Stimulated activated naive CD8-positive, alpha-beta T cell treated with anti-CD3 and anti-CD28 coated beads, Interleukin-15, Interleukin-2, amounts not matched to agents 100 ng/mL and 50 ng/mL, for 24 hours (primary cell): Measurements from ENCODE around the gene CFAP119.

ENCODE experiments used
- H3K27ac Mint-ChIP-seq: one replicate; pipeline ENCODE4 v1.8.0; 2021; ENCODE audit warnings: mild to moderate bottlenecking, mixed read lengths
- H3K27me3 Mint-ChIP-seq: one replicate; pipeline ENCODE4 v1.8.0; 2021; ENCODE audit warnings: mixed read lengths
- H3K36me3 Mint-ChIP-seq: one replicate; pipeline ENCODE4 v1.8.0; 2021; ENCODE audit warnings: low read depth, mixed read lengths
- H3K4me1 Mint-ChIP-seq: one replicate; pipeline ENCODE4 v1.8.0; 2021; ENCODE audit warnings: low read depth, mixed read lengths
- H3K4me3 Mint-ChIP-seq: one replicate; pipeline ENCODE4 v1.8.0; 2021; ENCODE audit warnings: mild to moderate bottlenecking, mixed read lengths
- H3K9me3 Mint-ChIP-seq: one replicate; pipeline ENCODE4 v1.8.0; 2021; ENCODE audit warnings: mixed read lengths

Gene CFAP119

DNA sequence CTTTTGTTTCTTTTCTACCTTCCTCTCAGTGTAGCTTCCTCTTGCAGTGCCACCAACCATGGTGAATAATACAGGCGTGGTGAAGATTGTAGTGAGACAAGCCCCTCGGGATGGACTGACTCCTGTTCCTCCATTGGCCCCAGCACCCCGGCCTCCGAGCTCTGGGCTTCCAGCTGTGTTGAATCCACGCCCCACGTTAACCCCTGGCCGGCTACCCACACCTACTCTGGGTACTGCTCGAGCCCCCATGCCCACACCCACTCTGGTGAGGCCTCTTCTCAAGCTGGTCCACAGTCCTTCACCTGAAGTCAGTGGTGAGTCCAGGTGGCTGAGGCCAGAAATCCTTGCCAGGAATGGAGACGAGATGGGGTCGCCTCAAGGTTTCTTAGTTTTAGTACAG lies 38.9 kb downstream of the CFAP119 start:
- Mint-ChIP-seq H3K4me3 (no peak overlapping the region), H3K9me3 (no peaks in the 10 kb centered on the region), H3K4me1 (peaks cover 3% of the 10 kb centered on the region), H3K27me3 (no peaks in the 10 kb centered on the region), H3K27ac (no peak overlapping the region), H3K36me3 (peaks cover 75% of the 10 kb centered on the region)

DNA sequence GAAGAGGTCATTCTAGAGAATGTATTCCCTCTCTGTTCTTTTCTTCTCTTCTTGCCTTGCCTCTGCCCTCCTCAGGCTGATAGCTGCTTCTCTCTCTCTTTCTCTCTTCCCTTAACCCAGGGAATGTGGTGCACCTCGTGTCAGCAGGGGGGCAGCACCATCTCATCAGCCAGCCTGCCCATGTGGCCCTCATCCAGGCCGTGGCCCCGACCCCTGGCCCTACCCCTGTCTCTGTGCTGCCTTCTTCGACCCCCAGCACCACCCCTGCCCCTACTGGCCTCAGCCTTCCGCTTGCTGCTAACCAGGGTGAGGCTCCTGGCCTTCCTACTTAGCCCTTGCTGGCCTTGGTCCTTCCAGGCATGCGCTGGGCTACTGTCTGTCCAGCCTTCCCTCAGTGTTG lies 39.4 kb downstream of the CFAP119 start:
- peaks cover 3% of the 10 kb centered on the region for H3K4me1 Mint-ChIP-seq
- peaks cover 74% of the 10 kb centered on the region for H3K36me3 Mint-ChIP-seq
- no peaks in the 10 kb centered on the region for H3K9me3 Mint-ChIP-seq
- H3K4me3 Mint-ChIP-seq, result no peak overlapping the region
- H3K27me3 Mint-ChIP-seq, result no peaks in the 10 kb centered on the region
- H3K27ac Mint-ChIP-seq, result no peak overlapping the region

DNA sequence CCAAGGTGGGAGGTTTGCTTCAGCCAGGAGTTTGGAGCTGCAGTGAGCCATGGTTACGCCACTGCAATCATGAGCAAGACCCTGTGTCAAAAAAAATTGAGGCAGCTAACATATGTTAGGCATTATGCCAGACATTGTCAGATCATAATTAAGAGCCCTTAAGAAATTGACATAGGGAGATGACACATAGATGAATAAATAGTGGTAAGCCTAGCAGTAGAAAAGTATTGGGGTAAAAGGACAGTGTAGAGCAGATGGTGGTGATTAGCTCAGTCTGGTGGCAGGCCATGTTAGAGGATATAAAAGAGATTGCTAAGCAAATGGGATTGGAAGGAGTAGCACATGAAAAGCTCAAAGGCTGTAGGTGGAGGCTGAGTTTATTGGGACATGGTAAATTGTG lies 40.3 kb downstream of the CFAP119 start:
- no peaks in the 10 kb centered on the region for H3K9me3 Mint-ChIP-seq
- no peak overlapping the region for H3K4me3 Mint-ChIP-seq
- peaks cover 7% of the 10 kb centered on the region for H3K4me1 Mint-ChIP-seq
- no peaks in the 10 kb centered on the region for H3K27me3 Mint-ChIP-seq
- peak overlapping the region; percentile 7 for H3K27ac Mint-ChIP-seq
- peaks cover 76% of the 10 kb centered on the region for H3K36me3 Mint-ChIP-seq

DNA sequence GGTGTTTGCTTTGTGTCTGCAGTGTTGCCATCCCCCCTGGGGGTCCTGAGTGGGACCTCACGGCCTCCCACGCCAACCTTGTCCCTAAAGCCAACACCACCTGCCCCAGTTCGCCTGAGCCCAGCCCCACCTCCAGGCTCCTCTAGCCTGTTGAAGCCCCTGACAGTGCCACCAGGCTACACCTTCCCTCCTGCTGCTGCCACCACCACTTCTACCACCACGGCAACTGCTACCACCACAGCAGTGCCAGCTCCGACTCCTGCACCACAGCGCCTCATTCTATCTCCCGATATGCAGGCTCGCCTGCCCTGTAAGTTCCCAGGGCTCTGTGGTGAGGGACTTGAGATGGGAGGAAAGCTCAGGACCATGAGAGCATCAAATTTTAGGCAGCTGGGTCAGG lies 40.7 kb downstream of the CFAP119 start:
- Mint-ChIP-seq H3K9me3 (no peaks in the 10 kb centered on the region), H3K36me3 (peaks cover 79% of the 10 kb centered on the region), H3K4me3 (no peak overlapping the region), H3K27ac (no peak overlapping the region), H3K27me3 (no peaks in the 10 kb centered on the region), H3K4me1 (peaks cover 11% of the 10 kb centered on the region)

DNA sequence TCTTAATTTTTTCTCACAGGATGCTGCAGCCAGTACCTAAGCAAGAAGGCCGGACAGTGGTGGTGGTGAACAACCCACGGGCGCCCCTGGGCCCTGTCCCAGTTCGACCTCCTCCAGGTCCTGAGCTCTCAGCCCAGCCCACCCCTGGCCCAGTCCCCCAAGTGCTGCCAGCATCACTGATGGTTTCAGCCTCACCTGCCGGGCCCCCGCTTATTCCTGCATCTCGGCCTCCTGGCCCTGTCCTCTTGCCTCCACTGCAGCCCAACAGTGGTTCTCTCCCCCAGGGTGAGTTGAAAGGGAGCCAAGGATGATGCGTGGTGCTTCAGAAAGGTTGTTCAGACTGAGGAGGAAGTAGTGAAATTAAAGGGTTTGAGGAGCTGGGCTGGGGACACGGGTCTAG lies 41.2 kb downstream of the CFAP119 start:
- Mint-ChIP-seq H3K9me3 (no peaks in the 10 kb centered on the region), H3K27me3 (no peaks in the 10 kb centered on the region), H3K4me1 (peaks cover 16% of the 10 kb centered on the region), H3K36me3 (peaks cover 79% of the 10 kb centered on the region), H3K27ac (no peak overlapping the region), H3K4me3 (no peak overlapping the region)

DNA sequence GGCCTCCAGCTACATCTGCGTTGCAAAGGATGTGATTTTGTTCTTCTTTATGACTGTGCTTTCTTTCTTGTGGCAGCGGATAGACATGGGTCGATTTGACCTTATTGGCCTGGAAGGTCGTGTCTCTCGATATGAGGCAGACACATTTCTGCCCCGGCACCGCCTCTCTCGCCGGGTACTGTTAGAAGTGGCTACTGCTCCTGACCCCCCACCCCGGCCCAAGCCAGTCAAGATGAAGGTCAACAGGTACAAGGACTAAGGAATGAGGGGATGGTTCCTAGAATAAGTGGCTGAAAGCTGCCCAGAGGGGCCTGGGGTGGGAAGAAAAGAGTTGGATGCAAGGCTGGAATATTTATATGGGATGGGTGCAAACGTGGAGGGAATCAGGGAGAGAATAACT lies 41.8 kb downstream of the CFAP119 start:
- Mint-ChIP-seq H3K9me3 (no peaks in the 10 kb centered on the region), H3K36me3 (peaks cover 79% of the 10 kb centered on the region), H3K4me3 (no peak overlapping the region), H3K4me1 (peaks cover 22% of the 10 kb centered on the region), H3K27me3 (no peaks in the 10 kb centered on the region), H3K27ac (no peak overlapping the region)

DNA sequence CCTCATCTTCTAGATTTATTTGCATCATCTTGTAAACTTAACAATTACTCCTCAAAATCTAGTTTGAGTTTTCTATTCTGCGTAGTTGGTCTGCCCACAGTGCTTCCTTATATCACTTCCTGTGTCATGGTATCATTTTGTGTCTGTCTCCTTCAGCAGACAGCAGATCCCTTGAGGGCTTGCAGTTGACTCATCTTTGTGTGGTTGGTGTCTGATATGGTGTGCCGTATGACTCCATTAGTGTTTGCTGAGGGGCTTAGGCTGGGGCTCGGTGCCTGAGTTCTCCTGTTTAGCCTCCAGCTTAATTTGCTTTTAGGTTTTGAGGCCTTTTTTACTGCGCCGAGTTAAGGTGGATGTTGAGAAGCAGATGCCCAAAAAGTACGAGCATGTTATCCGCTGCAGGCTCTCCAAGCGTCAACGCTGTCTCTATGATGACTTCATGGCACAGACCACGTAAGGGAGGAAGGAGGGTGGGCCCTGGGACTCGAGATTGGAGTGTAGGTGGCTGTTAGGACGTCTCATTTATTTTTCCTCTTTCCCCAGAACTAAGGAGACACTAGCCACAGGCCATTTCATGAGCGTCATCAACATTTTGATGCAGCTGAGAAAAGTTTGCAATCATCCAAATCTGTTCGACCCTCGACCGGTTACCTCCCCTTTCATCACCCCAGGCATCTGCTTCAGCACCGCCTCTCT lies 46.0 kb downstream of the CFAP119 start:
- no peaks in the 10 kb centered on the region for H3K27me3 Mint-ChIP-seq
- H3K9me3 Mint-ChIP-seq, result no peaks in the 10 kb centered on the region
- H3K4me1 Mint-ChIP-seq, result peaks cover 36% of the 10 kb centered on the region
- H3K4me3 Mint-ChIP-seq, result peak overlapping the region; percentile 58
- H3K27ac Mint-ChIP-seq, result peak overlapping the region; percentile 89
- peaks cover 73% of the 10 kb centered on the region for H3K36me3 Mint-ChIP-seq

DNA sequence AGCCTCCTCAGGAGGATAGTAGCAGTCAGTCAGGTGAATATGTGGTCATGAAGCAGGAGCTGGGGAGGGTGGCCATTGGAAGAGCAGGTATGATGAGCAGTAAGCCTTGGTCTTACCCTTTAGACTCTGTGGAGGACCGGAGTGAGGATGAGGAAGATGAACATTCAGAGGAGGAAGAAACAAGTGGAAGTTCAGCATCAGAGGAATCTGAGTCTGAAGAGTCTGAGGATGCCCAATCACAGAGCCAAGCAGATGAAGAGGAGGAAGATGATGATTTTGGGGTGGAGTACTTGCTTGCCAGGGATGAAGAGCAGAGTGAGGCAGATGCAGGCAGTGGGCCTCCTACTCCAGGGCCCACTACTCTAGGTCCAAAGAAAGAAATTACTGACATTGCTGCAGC lies 50.1 kb downstream of the CFAP119 start:
- H3K4me1 Mint-ChIP-seq, result peaks cover 30% of the 10 kb centered on the region
- H3K27me3 Mint-ChIP-seq, result no peaks in the 10 kb centered on the region
- H3K27ac Mint-ChIP-seq, result peak overlapping the region; percentile 32
- H3K36me3 Mint-ChIP-seq, result peaks cover 89% of the 10 kb centered on the region
- H3K9me3 Mint-ChIP-seq, result no peaks in the 10 kb centered on the region
- H3K4me3 Mint-ChIP-seq, result no peak overlapping the region

DNA sequence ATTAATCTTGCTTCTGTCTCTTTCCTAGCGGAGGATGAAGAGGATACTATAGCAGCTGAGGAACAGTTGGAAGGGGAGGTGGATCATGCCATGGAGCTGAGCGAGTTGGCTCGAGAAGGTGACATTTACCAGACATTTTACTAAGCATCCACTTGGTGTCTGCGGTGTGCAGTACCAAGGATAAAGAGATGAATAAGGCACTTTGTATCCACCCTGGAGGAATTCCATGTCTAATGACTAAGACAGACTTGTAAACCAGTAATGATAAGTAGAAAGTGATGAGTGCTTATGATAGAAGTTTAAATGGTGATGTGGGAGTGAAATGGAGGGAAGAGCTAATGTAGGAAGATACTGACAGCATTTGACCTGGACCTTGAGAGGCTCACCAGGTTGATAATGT lies 50.9 kb downstream of the CFAP119 start:
- no peaks in the 10 kb centered on the region for H3K9me3 Mint-ChIP-seq
- no peak overlapping the region for H3K27ac Mint-ChIP-seq
- peaks cover 89% of the 10 kb centered on the region for H3K36me3 Mint-ChIP-seq
- H3K27me3 Mint-ChIP-seq, result no peaks in the 10 kb centered on the region
- no peak overlapping the region for H3K4me3 Mint-ChIP-seq
- H3K4me1 Mint-ChIP-seq, result peaks cover 22% of the 10 kb centered on the region
